Measurements from ENCODE around the gene RIPPLY3. TPM values are rescaled to one million over a fixed set of nuclear protein-coding genes. Genes with fewer than 3 reads are reported as not detected.

Gene RIPPLY3
- total and polyA plus RNA-seq, 2 of the 13 experiments (the other 11 are each of a cell fraction or from before 2014, with no cell fraction given), result 0.09 to 2.9 TPM

DNA sequence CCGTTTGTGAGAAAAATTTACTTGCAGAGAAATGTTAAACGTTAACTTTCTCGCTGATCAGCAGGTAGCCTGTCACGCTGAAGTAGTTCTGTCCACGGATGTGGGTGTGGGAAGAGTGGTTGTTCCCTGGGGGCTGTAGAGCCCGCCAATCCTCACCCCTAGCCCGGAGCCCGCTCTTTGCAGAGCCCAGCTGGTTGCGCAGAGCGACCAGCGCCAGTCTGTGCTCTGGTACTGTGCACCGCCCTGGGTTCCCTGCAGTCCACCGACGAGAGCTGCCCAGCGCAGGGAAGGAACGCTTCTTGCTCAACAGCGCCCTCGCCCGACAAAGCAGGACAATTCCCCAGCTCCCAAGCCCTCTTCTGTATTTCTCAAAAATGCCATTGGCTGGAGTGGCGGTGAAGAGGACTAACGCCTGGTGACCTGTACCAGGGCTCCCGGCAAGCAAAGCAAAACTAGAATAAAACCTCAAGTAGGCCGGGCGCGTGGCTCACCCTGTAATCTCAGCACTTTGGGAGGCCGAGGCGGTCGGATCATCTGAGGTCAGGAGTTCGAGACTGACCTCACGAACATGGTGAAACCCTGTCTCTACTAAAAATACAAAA, 3.3 kb downstream of the RIPPLY3 start (continued):
- TF ChIP-seq, protein P1, sequence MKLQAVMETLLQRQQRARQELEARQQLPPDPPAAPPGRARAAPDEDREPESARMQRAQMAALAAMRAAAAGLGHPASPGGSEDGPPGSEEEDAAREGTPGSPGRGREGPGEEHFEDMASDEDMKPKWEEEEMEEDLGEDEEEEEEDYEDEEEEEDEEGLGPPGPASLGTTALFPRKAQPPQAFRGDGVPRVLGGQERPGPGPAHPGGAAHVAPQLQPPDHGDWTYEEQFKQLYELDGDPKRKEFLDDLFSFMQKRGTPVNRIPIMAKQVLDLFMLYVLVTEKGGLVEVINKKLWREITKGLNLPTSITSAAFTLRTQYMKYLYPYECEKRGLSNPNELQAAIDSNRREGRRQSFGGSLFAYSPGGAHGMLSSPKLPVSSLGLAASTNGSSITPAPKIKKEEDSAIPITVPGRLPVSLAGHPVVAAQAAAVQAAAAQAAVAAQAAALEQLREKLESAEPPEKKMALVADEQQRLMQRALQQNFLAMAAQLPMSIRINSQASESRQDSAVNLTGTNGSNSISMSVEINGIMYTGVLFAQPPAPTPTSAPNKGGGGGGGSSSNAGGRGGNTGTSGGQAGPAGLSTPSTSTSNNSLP (IDR thresholded peaks at IDR 0.05; ENCODE audit: low read depth, low read length), result no peak
- TF ChIP-seq ZNF773 (CRISPR knock-in tag; IDR thresholded peaks at IDR 0.05; ENCODE audit: borderline replicate concordance) (no peak), THAP11 (CRISPR knock-in tag; IDR thresholded peaks at IDR 0.05) (peak; percentile 59; the same call in 1 of the 2 replicates), ZNF580 (CRISPR knock-in tag; IDR thresholded peaks at IDR 0.05; ENCODE audit: borderline replicate concordance, low read depth) (peak; percentile 77), ZNF33A (CRISPR knock-in tag; IDR thresholded peaks at IDR 0.05; ENCODE audit: borderline replicate concordance) (no peak), ZIK1 (CRISPR knock-in tag; IDR thresholded peaks at IDR 0.05; ENCODE audit: borderline replicate concordance, low read depth) (no peak), ZNF142 (CRISPR knock-in tag; IDR thresholded peaks at IDR 0.05) (no peak), HOXA5 (CRISPR knock-in tag; IDR thresholded peaks at IDR 0.05) (no peak), POLR2AphosphoS2 (IDR thresholded peaks at IDR 0.05; ENCODE audit: low read depth, low read length) (no peak), ZNF563 (CRISPR knock-in tag; IDR thresholded peaks at IDR 0.05) (no peak), ZNF777 (CRISPR knock-in tag; IDR thresholded peaks at IDR 0.05) (peak; percentile 78), PAWR (CRISPR knock-in tag; IDR thresholded peaks at IDR 0.05; ENCODE audit: borderline replicate concordance) (no peak), ZNF564 (CRISPR knock-in tag; IDR thresholded peaks at IDR 0.05) (no peak), CBFB (CRISPR knock-in tag; IDR thresholded peaks at IDR 0.05) (no peak), ZBTB2 (CRISPR knock-in tag; IDR thresholded peaks at IDR 0.05; ENCODE audit: low read depth) (no peak), NCOR1 (IDR thresholded peaks at IDR 0.05; ENCODE audit: borderline replicate concordance, low read length) (no peak), JDP2 (CRISPR knock-in tag; IDR thresholded peaks at IDR 0.05; ENCODE audit: borderline replicate concordance) (no peak)
- TF ChIP-seq, protein P2, sequence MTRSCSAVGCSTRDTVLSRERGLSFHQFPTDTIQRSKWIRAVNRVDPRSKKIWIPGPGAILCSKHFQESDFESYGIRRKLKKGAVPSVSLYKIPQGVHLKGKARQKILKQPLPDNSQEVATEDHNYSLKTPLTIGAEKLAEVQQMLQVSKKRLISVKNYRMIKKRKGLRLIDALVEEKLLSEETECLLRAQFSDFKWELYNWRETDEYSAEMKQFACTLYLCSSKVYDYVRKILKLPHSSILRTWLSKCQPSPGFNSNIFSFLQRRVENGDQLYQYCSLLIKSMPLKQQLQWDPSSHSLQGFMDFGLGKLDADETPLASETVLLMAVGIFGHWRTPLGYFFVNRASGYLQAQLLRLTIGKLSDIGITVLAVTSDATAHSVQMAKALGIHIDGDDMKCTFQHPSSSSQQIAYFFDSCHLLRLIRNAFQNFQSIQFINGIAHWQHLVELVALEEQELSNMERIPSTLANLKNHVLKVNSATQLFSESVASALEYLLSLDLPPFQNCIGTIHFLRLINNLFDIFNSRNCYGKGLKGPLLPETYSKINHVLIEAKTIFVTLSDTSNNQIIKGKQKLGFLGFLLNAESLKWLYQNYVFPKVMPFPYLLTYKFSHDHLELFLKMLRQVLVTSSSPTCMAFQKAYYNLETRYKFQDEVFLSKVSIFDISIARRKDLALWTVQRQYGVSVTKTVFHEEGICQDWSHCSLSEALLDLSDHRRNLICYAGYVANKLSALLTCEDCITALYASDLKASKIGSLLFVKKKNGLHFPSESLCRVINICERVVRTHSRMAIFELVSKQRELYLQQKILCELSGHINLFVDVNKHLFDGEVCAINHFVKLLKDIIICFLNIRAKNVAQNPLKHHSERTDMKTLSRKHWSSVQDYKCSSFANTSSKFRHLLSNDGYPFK (CRISPR knock-in tag; IDR thresholded peaks at IDR 0.05; ENCODE audit: borderline replicate concordance), result no peak

All from HepG2 (cell line).